Amniotic stem cell (primary cell): ENCODE data around the gene NOC3L.

Experiments
- DNase-seq: peaks from one replicate; lab custom pipeline; 2025; lab: John Stamatoyannopoulos, UW

Gene NOC3L

DNA sequence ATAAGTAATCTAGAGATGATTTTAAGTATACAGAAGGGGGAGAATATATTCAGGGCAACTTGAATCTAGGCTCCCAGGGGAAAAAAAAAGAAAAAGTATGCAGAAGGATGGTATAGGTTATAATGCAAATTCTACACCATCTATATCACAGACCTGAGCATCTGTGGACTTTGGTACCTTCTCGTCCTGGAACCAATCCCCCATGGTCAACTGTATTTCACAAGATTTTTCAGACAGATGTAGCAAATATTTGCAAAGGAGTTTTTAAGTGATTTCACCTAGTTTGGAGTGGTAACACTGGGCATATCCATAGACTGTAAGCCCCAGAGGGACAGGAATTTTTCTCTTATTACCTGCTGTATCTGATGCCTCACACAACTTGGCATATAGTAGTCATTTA is 58.8 kb downstream of the NOC3L start:
- no peak for DNase-seq

GRCh38 chr10:94300042-94300441 is 62.7 kb downstream of the NOC3L start:
- no peak for DNase-seq

- no peak for DNase-seq
Measured at GRCh38 chr10:94299417-94299816, 63.3 kb downstream of the NOC3L start.

DNA sequence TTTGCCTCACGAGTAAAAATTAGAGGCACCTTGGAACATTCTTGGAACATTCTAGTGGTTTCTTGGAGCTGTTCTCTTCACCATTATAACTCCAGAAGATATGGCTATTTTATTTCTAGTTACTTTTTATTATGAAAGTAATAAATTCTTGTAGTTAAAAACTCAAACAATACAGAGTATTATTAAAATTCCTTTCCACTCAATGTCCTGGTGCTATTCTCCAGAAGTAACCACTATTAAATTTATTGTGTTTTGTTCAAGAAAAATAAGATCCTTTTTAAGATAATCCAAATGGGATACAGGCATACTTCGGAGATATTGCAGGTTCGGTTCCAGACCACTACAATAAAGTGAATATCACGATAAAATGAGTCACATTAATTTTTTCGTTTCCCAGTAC is 68.6 kb downstream of the NOC3L start:
- DNase-seq: no peak

- DNase-seq: no peak
Measured at GRCh38 chr10:94293354-94293753, 69.4 kb downstream of the NOC3L start.

- no peak for DNase-seq
Measured at GRCh38 chr10:94292434-94293090, 70.2 kb downstream of the NOC3L start.

GRCh38 chr10:94288361-94289101 is 74.2 kb downstream of the NOC3L start:
- no peak for DNase-seq

- DNase-seq: no peak
Measured at GRCh38 chr10:94287336-94287735, 75.4 kb downstream of the NOC3L start.

- DNase-seq: no peak
Measured at GRCh38 chr10:94286901-94287300, 75.8 kb downstream of the NOC3L start.

DNA sequence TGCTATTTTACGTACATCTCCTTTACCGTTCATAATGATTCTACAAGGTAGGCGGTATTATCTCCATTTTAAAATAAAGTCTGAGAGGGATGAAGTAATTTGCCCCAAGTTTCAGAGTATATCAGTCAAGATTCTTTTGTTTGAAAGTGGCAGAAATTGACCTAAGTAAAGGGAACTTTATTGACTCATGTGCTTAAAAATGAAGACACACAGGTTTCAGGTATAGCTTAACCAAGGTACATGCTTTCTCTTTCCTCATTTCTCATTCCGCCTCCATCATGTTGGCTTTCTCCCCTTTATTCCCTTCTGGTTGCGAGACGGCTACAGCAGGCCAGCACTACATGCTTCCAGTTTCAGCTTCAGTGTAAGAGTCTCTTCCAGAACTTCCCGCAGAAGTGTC is 77.5 kb downstream of the NOC3L start:
- no peak for DNase-seq
